Measurements from ENCODE around the gene MAP7D3.
"Not testable (repeated sequence)": the region's sequence is repeated elsewhere in the genome, so short reads cannot be mapped to it uniquely, and the experiment has no call there.

The MAP7D3 gene

GRCh38 chrX:136251041-136251991, at the start of gene MAP7D3:
Gene MAP7D3, minus strand, starts transcription at chrX:136251400. Its CDS starts 42 bp downstream, at chrX:136251358.
- H3K9me3 ChIP-seq (ENCODE audit: control insufficient read depth, low read length) = no peaks in the 10 kb centered on the region
- no peaks in the 10 kb centered on the region for H3K36me3 ChIP-seq (ENCODE audit: control insufficient read depth, insufficient read depth, low read length)
- H3K4me3 ChIP-seq (ENCODE audit: low read length) = no peak within 1 kb of the TSS
- H3K9ac ChIP-seq (ENCODE audit: low read length) = peak within 1 kb of the TSS; percentile 39
- H3K4me1 ChIP-seq (ENCODE audit: control insufficient read depth, insufficient read depth, low read length) = no peaks in the 10 kb centered on the region
- H3K27me3 ChIP-seq (ENCODE audit: control insufficient read depth, insufficient read depth, low read length) = no peaks in the 10 kb centered on the region

DNA sequence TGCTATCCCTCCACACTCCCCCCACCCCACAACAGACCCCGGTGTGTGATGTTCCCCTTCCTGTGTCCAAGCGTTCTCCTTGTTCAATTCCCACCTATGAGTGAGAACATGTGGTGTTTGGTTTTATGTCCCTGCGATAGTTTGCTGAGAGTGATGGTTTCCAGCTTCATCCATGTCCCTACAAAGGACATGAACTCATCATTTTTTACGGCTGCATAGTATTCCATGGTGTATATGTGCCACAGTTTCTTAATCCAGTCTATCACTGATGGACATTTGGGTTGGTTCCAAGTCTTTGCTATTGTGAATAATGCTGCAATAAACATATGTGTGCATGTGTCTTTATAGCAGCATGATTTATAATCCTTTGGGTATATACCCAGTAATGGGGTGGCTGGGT, 49.5 kb upstream of the MAP7D3 start, which contains the start of gene ADGRG4:
Gene ADGRG4, plus strand, starts transcription at position 243 of the 400 bp plus-strand sequence. CDS start 7,815 bp downstream, outside the sequence.
- H3K4me3 ChIP-seq (ENCODE audit: low read length); H3K9ac ChIP-seq (ENCODE audit: low read length); H3K9me3 ChIP-seq (ENCODE audit: control insufficient read depth, low read length); H3K4me1 ChIP-seq (ENCODE audit: control insufficient read depth, insufficient read depth, low read length); H3K36me3 ChIP-seq (ENCODE audit: control insufficient read depth, insufficient read depth, low read length); H3K27me3 ChIP-seq (ENCODE audit: control insufficient read depth, insufficient read depth, low read length): not testable (repeated sequence)

GRCh38 chrX:136295380-136295779, 44.2 kb upstream of the MAP7D3 start:
- Histone ChIP-seq H3K4me3 (ENCODE audit: low read length) (no peak overlapping the region), H3K9me3 (ENCODE audit: control insufficient read depth, low read length) (no peaks in the 10 kb centered on the region), H3K36me3 (ENCODE audit: control insufficient read depth, insufficient read depth, low read length) (no peaks in the 10 kb centered on the region), H3K27me3 (ENCODE audit: control insufficient read depth, insufficient read depth, low read length) (no peaks in the 10 kb centered on the region), H3K4me1 (ENCODE audit: control insufficient read depth, insufficient read depth, low read length) (no peaks in the 10 kb centered on the region), H3K9ac (ENCODE audit: low read length) (no peak overlapping the region)

- no peaks in the 10 kb centered on the region for H3K9me3 ChIP-seq (ENCODE audit: control insufficient read depth, low read length)
- H3K36me3 ChIP-seq (ENCODE audit: control insufficient read depth, insufficient read depth, low read length) = no peaks in the 10 kb centered on the region
- no peak overlapping the region for H3K9ac ChIP-seq (ENCODE audit: low read length)
- no peak overlapping the region for H3K4me3 ChIP-seq (ENCODE audit: low read length)
- H3K27me3 ChIP-seq (ENCODE audit: control insufficient read depth, insufficient read depth, low read length) = no peaks in the 10 kb centered on the region
- H3K4me1 ChIP-seq (ENCODE audit: control insufficient read depth, insufficient read depth, low read length) = no peaks in the 10 kb centered on the region
Measured at GRCh38 chrX:136292656-136293055, 41.5 kb upstream of the MAP7D3 start.

- Histone ChIP-seq H3K9ac (ENCODE audit: low read length) (no peak overlapping the region), H3K27me3 (ENCODE audit: control insufficient read depth, insufficient read depth, low read length) (no peaks in the 10 kb centered on the region), H3K4me1 (ENCODE audit: control insufficient read depth, insufficient read depth, low read length) (no peaks in the 10 kb centered on the region), H3K36me3 (ENCODE audit: control insufficient read depth, insufficient read depth, low read length) (no peaks in the 10 kb centered on the region), H3K4me3 (ENCODE audit: low read length) (no peak overlapping the region), H3K9me3 (ENCODE audit: control insufficient read depth, low read length) (no peaks in the 10 kb centered on the region)
Measured at GRCh38 chrX:136291824-136292223, 40.6 kb upstream of the MAP7D3 start.

DNA sequence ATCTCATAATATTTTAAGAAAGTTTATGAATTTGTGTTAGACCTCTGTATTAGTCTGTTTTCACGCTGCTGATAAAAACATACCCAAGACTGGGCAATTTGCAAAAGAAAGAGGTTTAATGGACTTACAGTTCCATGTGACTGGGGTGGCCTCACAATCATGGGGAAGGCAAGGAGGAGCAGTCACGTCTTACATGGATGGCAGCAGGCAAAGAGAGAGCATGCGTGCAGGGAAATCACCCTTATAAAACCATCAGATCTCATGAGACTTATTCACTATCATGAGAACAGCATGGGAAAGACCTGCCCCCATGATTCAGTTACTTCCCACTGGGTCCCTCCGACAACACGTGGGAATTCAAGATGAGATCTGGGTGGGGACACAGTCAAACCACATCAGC, 35.2 kb upstream of the MAP7D3 start:
- H3K9ac ChIP-seq (ENCODE audit: low read length); H3K4me3 ChIP-seq (ENCODE audit: low read length); H3K27me3 ChIP-seq (ENCODE audit: control insufficient read depth, insufficient read depth, low read length); H3K9me3 ChIP-seq (ENCODE audit: control insufficient read depth, low read length); H3K4me1 ChIP-seq (ENCODE audit: control insufficient read depth, insufficient read depth, low read length); H3K36me3 ChIP-seq (ENCODE audit: control insufficient read depth, insufficient read depth, low read length): not testable (repeated sequence)

GRCh38 chrX:136275553-136275952, 24.4 kb upstream of the MAP7D3 start:
- H3K4me3 ChIP-seq (ENCODE audit: low read length) = no peak overlapping the region
- no peaks in the 10 kb centered on the region for H3K27me3 ChIP-seq (ENCODE audit: control insufficient read depth, insufficient read depth, low read length)
- H3K4me1 ChIP-seq (ENCODE audit: control insufficient read depth, insufficient read depth, low read length) = peaks cover 13% of the 10 kb centered on the region
- no peaks in the 10 kb centered on the region for H3K9me3 ChIP-seq (ENCODE audit: control insufficient read depth, low read length)
- no peaks in the 10 kb centered on the region for H3K36me3 ChIP-seq (ENCODE audit: control insufficient read depth, insufficient read depth, low read length)
- no peak overlapping the region for H3K9ac ChIP-seq (ENCODE audit: low read length)

GRCh38 chrX:136273986-136274385, 22.8 kb upstream of the MAP7D3 start:
- Histone ChIP-seq H3K9me3 (ENCODE audit: control insufficient read depth, low read length) (no peaks in the 10 kb centered on the region), H3K9ac (ENCODE audit: low read length) (no peak overlapping the region), H3K36me3 (ENCODE audit: control insufficient read depth, insufficient read depth, low read length) (no peaks in the 10 kb centered on the region), H3K4me1 (ENCODE audit: control insufficient read depth, insufficient read depth, low read length) (peaks cover 13% of the 10 kb centered on the region), H3K4me3 (ENCODE audit: low read length) (no peak overlapping the region), H3K27me3 (ENCODE audit: control insufficient read depth, insufficient read depth, low read length) (no peaks in the 10 kb centered on the region)

DNA sequence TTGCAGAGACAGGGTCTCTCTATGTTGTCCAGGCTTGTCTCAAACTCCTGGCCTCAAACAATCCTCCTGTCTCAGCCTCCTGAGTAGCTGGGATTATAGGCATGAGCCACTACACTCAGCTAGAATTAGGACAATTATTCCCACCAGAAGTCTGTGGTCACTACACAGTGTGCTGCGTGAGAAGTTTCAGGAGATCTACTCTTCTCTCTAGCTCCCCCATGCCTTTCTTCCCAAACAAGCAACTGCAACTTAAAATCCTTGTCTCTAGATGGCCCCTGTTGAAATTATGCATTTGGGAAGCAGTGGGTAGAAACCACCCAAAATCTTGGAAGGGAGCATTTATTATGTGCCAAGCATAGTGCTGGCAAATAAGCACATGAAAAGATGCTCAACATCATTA, 21.1 kb upstream of the MAP7D3 start:
- H3K4me3 ChIP-seq (ENCODE audit: low read length) = no peak overlapping the region
- peaks cover 13% of the 10 kb centered on the region for H3K4me1 ChIP-seq (ENCODE audit: control insufficient read depth, insufficient read depth, low read length)
- H3K36me3 ChIP-seq (ENCODE audit: control insufficient read depth, insufficient read depth, low read length) = no peaks in the 10 kb centered on the region
- H3K27me3 ChIP-seq (ENCODE audit: control insufficient read depth, insufficient read depth, low read length) = no peaks in the 10 kb centered on the region
- no peak overlapping the region for H3K9ac ChIP-seq (ENCODE audit: low read length)
- no peaks in the 10 kb centered on the region for H3K9me3 ChIP-seq (ENCODE audit: control insufficient read depth, low read length)

DNA sequence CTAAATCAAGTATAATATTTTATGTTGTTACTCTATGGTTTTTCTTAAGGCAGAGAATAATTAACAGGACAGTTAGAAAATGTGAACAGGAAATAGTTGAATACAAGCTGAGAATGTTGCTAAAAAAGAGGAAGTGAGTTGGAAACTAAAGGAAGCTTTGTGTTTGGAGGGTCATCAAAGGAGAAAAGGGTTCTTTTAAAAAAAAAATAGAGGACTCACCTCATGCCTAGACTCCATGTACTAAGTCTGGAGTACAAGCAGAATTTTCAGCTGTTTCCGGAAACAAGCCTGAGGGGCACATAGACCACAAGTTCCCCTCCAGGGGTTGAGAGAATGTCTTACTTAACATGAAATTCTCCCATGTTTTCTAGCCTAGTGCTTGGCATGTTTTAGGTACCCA, 20.1 kb upstream of the MAP7D3 start:
- Histone ChIP-seq H3K27me3 (ENCODE audit: control insufficient read depth, insufficient read depth, low read length) (no peaks in the 10 kb centered on the region), H3K4me3 (ENCODE audit: low read length) (no peak overlapping the region), H3K36me3 (ENCODE audit: control insufficient read depth, insufficient read depth, low read length) (no peaks in the 10 kb centered on the region), H3K9ac (ENCODE audit: low read length) (no peak overlapping the region), H3K9me3 (ENCODE audit: control insufficient read depth, low read length) (no peaks in the 10 kb centered on the region), H3K4me1 (ENCODE audit: control insufficient read depth, insufficient read depth, low read length) (peaks cover 13% of the 10 kb centered on the region)

DNA sequence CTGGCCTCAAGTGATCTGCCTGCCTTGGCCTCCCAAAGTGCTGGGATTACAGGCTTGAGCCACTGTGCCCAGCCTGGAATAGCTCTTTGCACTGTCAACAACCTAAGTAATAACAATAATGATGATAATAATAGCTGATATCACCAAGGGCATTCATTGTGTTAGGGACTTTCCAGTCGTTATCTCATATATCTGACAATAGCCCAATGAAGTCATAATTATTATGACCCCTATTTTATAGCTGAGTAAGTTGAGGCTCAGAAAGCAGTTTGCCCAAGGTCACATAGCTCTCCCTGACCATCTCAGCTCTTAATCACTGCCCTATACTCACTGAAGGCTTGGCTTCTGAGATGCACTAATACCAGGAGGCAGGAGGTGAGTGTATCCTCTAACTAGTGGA, 18.7 kb upstream of the MAP7D3 start:
- no peaks in the 10 kb centered on the region for H3K27me3 ChIP-seq (ENCODE audit: control insufficient read depth, insufficient read depth, low read length)
- peaks cover 10% of the 10 kb centered on the region for H3K4me1 ChIP-seq (ENCODE audit: control insufficient read depth, insufficient read depth, low read length)
- H3K36me3 ChIP-seq (ENCODE audit: control insufficient read depth, insufficient read depth, low read length) = no peaks in the 10 kb centered on the region
- no peaks in the 10 kb centered on the region for H3K9me3 ChIP-seq (ENCODE audit: control insufficient read depth, low read length)
- H3K4me3 ChIP-seq (ENCODE audit: low read length) = no peak overlapping the region
- H3K9ac ChIP-seq (ENCODE audit: low read length) = no peak overlapping the region

DNA sequence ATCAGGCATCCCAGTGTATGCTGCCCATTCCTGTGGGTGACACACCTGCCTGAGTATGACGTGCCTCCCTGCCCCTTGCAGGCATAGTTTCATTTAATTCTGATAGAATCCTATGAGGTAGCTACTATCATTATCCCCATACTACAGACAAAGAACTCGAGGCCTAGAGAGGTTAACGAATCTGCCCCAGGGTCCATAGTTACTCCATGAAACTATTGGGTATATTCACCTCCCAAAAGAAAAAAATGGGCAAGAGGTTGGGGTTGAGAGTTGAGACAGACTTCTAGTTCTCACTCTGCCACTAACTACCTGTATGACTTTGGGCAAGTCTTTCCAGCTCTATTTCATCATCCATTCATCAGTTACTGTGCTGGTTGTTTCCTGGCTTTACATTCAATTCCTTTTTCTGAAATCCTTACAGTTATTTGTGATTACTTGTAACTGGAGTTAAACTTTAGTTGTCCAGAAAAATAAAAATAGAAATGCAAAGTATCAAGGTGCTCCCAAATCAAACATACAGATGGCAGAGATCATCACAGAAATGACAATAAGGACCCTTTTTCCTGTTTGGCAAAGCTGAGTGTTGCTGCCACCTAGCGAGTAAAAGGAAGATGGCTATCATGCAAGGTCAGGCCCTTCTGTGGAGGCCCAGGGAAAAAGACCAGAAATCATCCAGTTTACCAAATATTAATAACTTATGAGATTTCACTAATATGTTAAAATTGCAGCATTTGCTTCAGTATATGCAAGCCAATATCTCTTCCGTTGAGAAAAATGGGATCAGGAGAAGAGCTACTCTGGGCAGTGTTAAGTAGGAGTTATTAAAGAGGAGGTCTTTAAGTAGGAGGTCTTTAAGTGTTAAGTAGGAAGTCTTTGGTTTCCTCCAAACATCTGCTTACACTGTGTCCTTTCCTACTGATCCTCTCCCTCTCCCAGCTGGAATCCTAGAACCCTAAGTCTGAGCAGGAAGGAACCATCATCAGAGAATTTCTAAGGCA, 17.1 kb upstream of the MAP7D3 start:
- no peaks in the 10 kb centered on the region for H3K36me3 ChIP-seq (ENCODE audit: control insufficient read depth, insufficient read depth, low read length)
- no peak overlapping the region for H3K9ac ChIP-seq (ENCODE audit: low read length)
- no peaks in the 10 kb centered on the region for H3K4me1 ChIP-seq (ENCODE audit: control insufficient read depth, insufficient read depth, low read length)
- H3K4me3 ChIP-seq (ENCODE audit: low read length) = no peak overlapping the region
- no peaks in the 10 kb centered on the region for H3K9me3 ChIP-seq (ENCODE audit: control insufficient read depth, low read length)
- no peaks in the 10 kb centered on the region for H3K27me3 ChIP-seq (ENCODE audit: control insufficient read depth, insufficient read depth, low read length)

Data from mucosa of stomach (tissue), 1 donor.